GM18505 (cell line): ENCODE results near the gene LRP1B.
"Not testable (repeated sequence)": the region's sequence is repeated elsewhere in the genome, so short reads cannot be mapped to it uniquely, and the experiment has no call there.

ENCODE experiments used
- ATAC-seq: cut with Tn5 transposase; IDR thresholded peaks from one replicate; pipeline ENCODE4 v1.9.1; 2021; ENCODE audit not compliant: unreplicated experiment
- POLR2A ChIP-seq: IDR thresholded peaks from 4 replicates; pipeline ENCODE4 v1.6.1; 2011; ENCODE audit warnings: borderline replicate concordance; ENCODE audit not compliant: insufficient read depth, insufficient read length; ENCODE audit errors: extremely low read depth

Gene LRP1B

DNA sequence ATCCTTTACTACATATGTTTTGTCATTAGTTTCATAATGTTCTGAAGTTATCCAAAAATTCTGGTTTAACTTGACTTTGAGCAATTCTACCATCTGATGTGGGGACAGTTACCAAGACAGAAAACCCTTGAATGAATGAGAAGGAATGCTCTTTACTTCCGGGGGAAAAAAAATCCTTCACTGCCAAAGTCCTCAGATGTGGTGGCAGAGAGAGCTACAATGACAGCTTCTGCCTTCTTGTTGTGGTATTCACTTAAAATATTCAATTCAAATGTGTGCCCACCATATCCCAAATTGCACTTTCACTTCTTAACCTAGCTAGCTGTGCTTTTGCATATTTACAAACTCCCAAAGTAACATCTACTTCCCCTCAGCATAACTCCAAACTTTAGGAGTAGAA lies 1818.9 kb downstream of the LRP1B start:
- no peak for TF ChIP-seq POLR2A
- ATAC-seq, result no peak

GRCh38 chr2:140308706-140309105 lies 1822.1 kb downstream of the LRP1B start:
- no peak for ATAC-seq
- no peak for TF ChIP-seq POLR2A

DNA sequence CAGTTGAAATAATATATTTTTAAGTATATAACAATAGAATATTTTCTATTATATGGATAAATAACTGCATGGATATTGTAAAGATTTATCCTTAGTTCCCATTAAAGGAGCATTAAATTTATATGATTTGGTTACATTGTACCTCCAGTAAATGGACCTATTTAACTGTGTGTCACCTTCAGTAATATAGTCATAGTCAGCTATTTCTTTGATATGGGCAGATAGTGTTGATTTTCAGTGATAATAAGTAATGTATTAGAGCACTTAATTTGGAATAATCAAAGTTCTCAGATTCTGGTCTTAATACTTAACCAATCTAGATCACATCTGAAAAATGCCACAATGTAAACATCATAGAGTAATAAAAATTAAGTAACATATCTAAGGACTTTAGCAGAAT lies 1823.3 kb downstream of the LRP1B start:
- ATAC-seq, result no peak
- no peak for TF ChIP-seq POLR2A

DNA sequence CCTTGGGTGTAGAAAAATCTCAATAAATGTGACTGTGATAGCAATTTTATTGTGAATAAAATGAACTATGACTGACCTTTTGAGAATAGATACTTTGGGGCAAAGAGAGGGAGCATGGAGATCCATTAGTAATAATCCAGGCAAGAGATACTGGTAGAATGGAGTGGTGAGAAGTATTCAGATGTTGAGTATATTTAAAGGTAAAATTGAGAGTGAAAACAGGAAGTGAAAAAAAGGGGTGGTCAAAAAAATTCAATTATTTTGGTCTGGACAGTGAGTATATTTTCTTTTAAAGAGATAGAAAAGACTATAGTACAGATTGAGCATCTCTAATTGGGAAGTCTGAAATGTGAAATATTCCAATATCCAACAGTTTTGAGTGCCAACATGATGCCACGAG lies 1835.0 kb downstream of the LRP1B start:
- ATAC-seq, result no peak
- no peak for TF ChIP-seq POLR2A

DNA sequence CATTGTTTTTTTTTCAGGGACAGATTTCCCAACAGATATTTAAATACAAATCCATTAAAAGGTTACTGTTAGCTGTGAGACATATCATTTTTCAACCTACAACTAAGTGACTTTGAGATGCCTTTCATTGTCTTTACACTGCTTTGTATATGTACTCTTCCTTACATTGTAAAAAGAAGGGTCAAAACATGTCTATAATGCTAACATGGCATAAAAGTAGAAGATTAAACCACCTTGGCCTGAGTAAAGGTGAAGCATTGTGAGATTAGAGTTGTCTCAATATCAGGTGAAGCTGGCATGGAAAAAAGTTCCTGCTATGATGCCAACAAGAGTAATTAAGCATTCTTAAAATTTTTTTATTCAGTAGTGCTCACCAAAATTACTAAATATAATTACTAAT lies 1842.1 kb downstream of the LRP1B start:
- ATAC-seq, result no peak

GRCh38 chr2:140288213-140288612 lies 1842.6 kb downstream of the LRP1B start:
- no peak for ATAC-seq

More for the DNA sequence above, 1842.1 kb downstream of the LRP1B start:
- TF ChIP-seq POLR2A, result no peak

DNA sequence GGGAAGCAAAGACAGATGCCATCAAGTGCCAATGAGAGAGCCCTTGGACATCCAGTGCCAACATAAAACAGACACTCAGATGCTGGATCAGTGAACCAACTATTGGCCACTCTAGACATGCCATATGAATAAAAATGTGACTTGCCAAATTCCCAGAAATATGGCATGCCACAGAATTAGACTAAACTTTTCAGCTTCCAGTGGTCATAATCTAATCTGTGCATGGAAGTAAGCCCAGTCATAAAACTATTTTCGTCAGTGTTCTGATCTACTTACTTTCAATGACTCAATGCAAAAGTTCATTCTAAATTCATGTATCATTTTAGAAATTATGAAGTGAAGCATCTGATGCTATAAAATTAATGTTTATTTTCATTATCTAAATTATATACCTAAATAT lies 1844.4 kb downstream of the LRP1B start:
- no peak for ATAC-seq
- no peak for TF ChIP-seq POLR2A

More at GRCh38 chr2:140288213-140288612, 1842.6 kb downstream of the LRP1B start:
- TF ChIP-seq POLR2A, result no peak

DNA sequence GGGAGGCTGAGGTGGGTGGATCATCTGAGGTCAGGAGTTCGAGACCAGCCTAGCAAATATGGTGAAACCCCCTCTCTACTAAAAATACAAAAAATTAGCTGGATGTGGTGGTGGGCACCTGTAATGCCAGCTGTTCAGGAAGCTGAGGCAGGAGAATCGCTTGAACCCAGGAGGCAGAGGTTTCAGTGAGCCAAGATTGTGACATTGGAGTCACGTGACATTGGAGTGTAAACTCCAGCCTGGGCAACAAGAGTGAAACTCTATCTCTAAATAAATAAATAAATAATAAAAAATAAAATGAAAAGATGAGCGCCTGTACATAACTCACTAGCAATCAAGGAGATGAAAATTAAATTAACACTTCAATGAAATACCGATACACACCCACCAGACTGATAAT lies 1853.5 kb downstream of the LRP1B start:
- ATAC-seq, result not testable (repeated sequence)

DNA sequence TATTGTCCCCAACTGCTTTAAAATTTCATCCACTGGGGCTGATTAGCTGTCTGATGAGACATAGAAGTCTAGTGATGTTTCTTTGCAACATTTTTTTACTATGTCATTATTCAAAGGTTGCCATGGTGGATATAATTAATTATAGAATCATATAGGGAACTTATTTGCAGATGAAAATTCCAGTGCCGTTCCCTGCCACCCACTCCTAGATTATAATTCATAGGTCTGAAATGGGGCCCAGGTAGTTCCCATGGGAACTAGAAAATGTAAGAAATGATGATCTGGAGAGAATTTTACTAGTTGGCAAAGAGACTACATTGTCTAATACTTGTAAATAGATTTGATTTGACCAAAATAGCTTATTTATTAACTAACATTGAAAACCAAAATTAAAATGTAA lies 1854.2 kb downstream of the LRP1B start:
- no peak for TF ChIP-seq POLR2A
- no peak for ATAC-seq

DNA sequence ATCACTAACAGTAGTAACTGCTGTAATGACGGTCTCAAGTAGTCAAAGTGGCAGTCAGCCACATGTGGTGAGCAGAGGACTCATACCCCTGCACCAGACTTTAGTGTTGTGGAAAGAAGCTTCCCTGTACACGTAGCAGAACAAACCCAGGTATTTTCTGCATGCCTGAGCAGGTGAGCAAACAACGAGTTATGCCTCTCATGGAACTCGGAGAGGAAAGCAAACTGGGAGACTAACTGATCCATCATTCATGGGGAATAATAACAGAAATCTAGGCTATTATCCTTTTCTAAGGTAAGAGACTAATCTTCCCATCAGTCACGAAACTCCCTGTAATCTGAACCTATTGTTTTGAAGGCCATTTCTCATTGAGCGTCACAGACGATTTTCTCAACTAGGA lies 1855.4 kb downstream of the LRP1B start:
- ATAC-seq, result no peak
- no peak for TF ChIP-seq POLR2A

GRCh38 chr2:140274891-140275290 lies 1855.9 kb downstream of the LRP1B start:
- no peak for TF ChIP-seq POLR2A
- no peak for ATAC-seq

GRCh38 chr2:140273958-140274357 lies 1856.9 kb downstream of the LRP1B start:
- no peak for ATAC-seq
- no peak for TF ChIP-seq POLR2A

GRCh38 chr2:140273408-140273807 lies 1857.4 kb downstream of the LRP1B start:
- TF ChIP-seq POLR2A, result no peak

DNA sequence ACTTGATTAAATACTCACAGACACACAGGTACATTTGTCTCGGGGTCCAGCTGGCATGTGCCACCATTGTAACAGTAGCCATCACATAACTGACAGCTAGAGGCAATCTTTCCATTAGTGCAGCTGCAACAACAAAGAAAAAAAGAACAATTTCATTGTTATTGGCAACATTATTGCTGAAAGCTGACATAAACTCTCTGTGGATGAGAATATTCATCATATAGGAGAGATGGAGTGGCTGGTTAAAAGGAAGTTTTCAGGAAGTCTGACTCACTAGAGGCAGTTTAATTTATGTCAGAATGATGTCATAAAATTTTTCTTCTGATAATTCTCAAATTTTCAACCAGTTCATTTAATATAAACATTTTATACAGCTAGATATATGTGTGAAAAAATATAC lies 1860.6 kb downstream of the LRP1B start:
- no peak for ATAC-seq

More at GRCh38 chr2:140273408-140273807, 1857.4 kb downstream of the LRP1B start:
- no peak for ATAC-seq

DNA sequence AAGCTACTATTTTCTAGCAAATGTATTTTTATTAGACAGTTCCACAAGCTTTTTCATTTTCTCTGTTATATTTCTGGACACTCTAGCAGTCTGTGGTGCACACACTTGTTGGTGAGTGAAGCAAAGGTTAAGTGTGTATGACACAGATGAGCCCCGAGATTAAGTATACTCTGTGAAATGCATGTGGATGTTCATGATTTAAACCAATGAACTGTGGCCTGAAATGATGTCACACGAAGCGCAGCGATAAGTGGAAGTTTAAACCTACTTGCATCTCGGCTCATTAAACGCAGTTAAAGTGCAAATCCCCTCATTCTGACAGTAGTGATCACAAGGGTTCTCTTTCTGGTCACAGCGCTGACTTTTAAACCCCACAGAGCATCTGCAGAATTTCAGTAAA lies 1861.8 kb downstream of the LRP1B start:
- no peak for TF ChIP-seq POLR2A
- ATAC-seq, result no peak

More for the DNA sequence above, 1860.6 kb downstream of the LRP1B start:
- TF ChIP-seq POLR2A, result no peak
